ENCODE measurements around the gene CLEC18B.
"Not testable (repeated sequence)": the region's sequence is repeated elsewhere in the genome, so short reads cannot be mapped to it uniquely, and the experiment has no call there.

CLEC18B gene

DNA sequence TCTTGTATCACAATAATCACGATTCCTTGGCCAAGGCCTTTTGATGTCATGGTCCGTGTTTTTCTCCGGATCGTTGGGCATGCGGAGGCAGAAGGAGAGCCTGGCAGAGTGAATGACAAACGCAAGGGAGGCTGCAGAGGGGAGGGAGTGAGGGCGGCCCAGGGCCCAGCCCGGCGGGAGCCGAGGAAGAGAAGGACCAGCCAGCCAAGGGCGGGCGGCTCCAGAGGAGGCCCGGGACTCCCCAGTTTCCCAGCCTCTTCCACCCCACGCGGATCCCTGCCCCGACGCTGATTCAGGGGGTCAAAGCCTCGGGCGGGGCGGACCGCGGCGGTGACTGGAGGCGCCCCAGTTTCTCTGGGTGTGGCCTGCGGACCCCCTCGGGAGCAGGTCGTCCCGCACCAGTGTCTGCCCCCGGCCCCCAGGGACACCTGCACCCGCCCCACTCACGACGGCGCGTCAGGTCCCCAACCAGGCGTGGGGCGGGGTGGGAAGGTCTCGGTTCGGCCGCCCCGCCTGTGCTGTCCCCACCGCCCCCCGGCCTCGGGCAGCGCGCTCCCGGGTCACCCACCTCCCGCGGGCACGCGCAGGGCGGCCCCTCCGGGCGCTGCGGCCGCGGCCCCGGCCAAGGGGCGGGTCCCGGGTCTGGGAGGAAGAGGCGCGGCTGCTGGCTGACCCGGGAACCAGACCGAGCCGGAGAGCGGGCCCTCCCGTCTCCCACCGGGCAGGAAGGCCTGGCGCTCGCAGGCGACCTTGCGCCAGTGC, 14.5 kb downstream of the CLEC18B start:
- not testable (repeated sequence) for DNase-seq (ENCODE audit: low read depth)

GRCh38 chr16:74404148-74404933, 16.9 kb downstream of the CLEC18B start:
- DNase-seq (ENCODE audit: low read depth): not testable (repeated sequence)

DNA sequence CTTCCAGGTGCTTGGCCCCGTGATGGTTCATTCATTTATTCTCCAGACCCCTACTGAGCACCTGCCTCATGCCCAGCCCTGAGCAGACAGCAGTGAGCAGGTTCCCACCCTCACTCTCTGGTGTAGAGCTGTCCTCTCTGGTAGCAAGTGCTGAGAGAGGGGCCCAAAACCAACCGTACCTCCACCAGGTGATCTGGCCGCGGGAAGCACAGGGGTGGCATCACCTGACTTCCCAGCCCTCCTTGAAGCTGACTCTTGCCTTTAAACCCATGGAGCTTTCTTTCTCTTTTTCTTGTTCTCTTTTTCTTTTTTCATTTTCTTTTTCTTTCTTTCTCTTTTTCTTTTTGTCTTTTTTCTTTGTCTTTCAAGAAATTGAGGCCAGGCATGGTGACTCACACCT, 21.0 kb downstream of the CLEC18B start:
- not testable (repeated sequence) for DNase-seq (ENCODE audit: low read depth)

- not testable (repeated sequence) for DNase-seq (ENCODE audit: low read depth)
Observed at GRCh38 chr16:74398212-74398895, 22.9 kb downstream of the CLEC18B start.

DNA sequence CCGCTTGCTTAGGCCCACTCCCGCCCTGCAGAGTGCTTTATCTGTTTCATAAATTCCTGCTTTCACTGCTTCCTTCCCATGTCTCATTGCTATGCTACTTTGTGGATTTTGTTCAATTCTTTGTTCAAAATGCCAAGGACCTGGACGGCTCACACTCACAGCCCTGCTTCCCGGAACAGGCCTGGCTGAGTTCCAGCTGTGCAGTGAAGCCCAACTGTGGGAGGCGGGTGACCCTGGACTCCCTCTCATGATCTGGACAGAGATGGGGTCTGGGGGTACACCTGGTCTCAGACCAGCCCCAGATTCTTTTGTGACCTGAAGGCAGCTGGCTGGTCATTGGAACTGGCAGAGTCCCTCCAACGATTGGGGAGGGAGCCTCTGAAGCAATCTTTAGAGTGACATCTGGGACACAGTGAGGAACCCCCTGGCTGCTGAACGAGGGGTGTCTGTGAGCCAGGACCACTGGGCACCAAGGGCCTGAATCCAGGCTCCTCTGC, 24.7 kb downstream of the CLEC18B start:
- not testable (repeated sequence) for DNase-seq (ENCODE audit: low read depth)

- DNase-seq (ENCODE audit: low read depth): not testable (repeated sequence)
Observed at GRCh38 chr16:74394604-74395003, 26.7 kb downstream of the CLEC18B start.

DNA sequence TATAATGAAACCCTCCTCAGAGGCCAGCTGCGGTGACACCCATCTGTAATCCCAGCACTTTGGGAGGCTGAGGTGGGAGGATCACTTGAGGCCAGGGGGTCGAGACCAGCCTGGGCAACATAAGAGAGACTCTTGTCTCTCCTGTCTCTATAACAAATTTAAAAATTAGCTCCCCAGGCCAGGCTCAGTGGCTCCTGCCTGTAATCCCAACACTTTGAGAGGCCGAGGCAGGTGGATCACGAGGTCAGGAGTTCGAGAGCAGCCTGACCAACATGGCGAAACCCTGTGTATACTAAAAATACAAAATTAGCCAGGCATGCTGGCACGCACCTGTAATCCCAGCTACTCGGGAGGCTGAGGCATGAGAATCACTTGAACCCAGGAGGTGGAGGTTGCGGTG, 27.1 kb downstream of the CLEC18B start:
- DNase-seq (ENCODE audit: low read depth): not testable (repeated sequence)

- not testable (repeated sequence) for DNase-seq (ENCODE audit: low read depth)
Observed at GRCh38 chr16:74391454-74392050, 29.7 kb downstream of the CLEC18B start.

GRCh38 chr16:74382339-74383034, 38.8 kb downstream of the CLEC18B start:
- DNase-seq (ENCODE audit: low read depth): not testable (repeated sequence)

DNA sequence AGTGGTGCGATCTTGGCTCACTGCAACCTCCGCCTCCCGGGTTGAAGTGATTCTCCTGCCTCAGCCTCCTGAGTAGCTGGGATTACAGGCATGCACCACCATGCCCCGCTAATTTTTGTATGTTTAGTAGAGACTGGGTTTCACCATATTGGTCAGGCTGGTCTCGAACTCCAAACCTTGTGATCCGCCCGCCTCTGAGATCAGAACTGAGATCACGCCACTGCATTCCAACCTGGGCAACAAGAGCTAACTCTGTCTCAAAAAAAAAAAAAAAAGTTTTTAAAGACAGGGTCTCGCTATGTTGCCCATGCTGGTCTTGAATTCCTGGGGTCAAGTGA, 47.5 kb downstream of the CLEC18B start:
- not testable (repeated sequence) for DNase-seq (ENCODE audit: low read depth)

DNA sequence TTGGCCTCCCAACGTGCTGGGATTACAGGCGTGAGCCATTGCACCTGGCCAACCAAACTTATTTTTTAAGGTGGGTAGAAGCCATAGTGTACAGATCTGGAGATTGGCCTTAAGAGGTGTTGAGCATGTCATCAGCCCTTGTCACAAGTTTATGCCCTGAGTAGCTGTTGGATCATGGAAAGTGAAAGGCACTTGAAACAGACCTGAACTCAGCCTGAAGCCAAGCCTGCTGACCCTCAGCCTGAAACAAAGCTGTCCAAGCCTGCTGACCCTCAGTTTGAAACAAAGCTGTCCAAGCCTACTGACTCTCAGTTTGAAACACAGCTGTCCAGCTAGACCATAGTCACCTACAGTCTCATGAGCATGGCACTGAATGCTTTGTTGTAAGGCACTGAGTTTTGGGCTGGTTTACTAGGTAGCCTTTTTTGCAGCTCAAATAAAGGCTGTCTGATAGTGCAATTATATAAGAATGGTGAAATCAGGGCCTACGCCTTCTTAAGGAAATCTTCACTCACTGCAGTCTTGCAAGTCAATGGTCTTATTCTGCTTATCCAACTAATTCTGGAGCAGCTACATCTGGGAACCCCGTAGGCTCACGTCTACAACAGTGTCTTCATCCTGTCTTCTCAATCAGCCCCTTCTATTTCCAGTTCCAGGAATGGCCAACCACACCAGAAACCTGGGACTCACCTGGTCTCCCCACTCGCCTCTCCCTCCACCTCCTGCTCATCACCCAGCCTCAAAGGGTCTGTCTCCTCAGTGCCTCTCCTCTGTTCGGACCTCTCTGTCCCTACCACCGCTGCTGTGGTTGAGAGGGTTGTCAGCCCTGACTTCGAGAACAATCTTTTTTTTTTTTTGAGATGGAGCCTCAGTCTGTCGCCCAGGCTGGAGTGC, 48.1 kb downstream of the CLEC18B start:
- DNase-seq (ENCODE audit: low read depth): no peak

DNA sequence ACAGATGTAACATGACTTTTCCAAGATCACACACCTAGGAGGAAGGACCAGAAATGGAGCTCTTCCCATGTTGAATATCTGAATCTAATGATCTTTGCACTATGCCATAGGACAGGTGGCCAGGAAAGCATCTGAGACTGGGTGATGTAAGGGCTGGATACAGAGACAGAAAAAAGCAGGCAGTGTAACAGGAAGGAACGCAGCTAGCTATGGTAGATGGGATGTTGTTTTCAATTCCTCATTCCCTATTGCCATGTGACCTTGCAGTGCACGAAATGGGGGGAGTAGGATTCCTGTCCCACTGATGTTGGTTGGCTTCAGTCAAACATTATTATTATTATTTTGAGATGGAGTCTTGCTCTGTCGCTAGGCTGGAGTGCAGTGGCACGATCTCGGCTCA, 48.9 kb downstream of the CLEC18B start:
- DNase-seq (ENCODE audit: low read depth): no peak

DNA sequence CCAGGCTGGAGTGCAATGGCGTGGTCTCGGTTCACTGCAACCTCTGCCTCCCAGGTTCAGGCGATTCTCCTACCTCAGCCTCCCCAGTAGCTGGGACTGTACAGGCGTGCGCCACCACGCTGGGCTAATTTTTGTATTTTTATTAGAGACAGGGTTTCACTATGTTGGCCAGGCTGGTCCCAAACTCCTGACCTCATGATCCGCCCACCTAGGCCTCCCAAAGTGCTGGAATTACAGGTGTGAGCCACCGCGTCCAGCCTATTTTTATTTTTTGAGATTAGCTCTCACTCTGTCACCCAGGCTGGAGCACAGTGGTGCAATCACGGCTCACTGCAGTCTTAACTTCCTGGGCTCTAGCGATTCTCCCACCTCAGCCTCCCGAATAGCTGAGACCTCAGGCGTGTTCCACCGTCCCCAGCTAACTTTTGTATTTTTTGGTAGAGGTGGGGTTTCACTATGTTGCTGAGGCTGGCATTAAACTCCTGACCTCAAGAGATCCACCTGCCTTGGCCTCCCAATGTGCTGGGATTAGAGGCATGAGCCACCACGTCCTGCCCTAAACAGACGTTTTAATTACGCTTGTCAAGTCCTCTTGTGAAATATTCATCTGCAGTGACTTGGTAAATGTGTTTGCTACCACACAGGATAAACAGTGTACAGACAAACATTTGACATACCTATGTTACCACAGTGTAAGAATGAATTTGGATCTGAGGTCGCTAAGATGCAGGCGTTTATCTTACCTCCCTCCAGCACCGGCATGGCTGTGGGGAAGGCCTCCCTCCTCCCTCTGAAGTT, 50.7 kb downstream of the CLEC18B start:
- not testable (repeated sequence) for DNase-seq (ENCODE audit: low read depth)

GRCh38 chr16:74368002-74368911, 53.0 kb downstream of the CLEC18B start:
- peak; percentile 94 for DNase-seq (ENCODE audit: low read depth)

- peak; percentile 19 for DNase-seq (ENCODE audit: low read depth)
Observed at GRCh38 chr16:74367469-74368001, 53.7 kb downstream of the CLEC18B start.

- not testable (repeated sequence) for DNase-seq (ENCODE audit: low read depth)
Observed at GRCh38 chr16:74361646-74362610, 59.4 kb downstream of the CLEC18B start.
